HG03280 (cell line): ENCODE results near the gene RASSF1.

Experiments
- ATAC-seq: cut with Tn5 transposase; IDR thresholded peaks from one replicate; pipeline ENCODE4 v1.9.1; 2021; ENCODE audit warnings: mild to moderate bottlenecking, moderate library complexity; ENCODE audit not compliant: unreplicated experiment

Gene RASSF1

DNA sequence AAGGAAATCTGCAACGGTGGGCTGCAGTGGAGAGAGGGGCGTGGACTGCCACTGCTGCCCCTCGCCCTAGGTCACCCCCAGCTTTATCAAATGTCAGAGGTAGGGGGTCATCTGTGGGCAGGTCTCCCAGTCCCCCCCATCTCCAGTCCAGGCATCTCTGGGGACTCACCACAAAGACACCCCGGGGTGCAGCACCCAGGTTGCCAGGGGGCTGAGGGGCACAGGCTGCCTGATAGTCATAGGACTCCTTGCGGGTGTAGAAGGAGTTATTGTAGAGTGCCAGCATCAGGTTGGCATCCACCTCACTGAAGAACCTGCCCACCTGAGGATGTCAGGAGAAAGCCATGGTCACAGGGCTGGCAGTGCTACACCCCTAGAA is 25.2 kb upstream of the RASSF1 start:
- ATAC-seq: no peak

DNA sequence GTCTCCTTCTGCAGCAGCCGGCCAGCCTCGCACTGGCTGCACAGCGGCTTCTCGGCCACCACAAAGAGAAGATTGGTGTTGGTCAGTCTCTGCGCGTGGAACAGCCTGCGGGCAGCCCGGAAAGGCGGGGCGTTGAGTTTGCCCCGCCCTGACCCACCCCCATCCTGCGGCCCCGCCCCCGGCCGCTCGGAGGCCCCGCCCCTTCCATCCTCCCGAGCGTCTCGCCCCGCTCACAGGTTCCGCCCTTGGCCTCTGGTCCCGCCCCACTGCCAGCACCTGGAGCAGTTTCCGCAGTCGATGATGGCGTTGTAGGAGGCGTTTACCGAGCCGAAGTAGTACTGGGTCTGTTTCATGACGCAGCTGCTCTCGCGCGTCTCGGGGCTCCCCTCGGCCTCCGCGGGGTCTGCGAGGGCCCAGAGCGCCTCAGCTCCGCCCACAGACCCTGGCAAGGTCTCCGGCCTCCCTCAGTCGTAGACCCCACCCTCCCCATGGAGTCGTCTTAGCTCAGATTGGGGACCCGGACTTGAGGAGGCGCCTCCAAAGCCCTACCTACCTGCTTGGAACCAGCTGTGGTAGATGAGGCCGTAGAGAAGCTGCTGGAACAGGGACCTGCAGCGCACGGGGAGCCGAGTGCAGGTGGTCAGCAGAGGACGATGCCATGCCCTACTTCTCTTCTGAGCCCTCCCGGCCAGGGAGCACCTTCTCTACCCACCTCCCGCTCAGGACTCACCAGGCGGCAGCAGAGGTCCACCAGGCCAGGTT is 24.6 kb upstream of the RASSF1 start:
- peak; percentile 91 for ATAC-seq

DNA sequence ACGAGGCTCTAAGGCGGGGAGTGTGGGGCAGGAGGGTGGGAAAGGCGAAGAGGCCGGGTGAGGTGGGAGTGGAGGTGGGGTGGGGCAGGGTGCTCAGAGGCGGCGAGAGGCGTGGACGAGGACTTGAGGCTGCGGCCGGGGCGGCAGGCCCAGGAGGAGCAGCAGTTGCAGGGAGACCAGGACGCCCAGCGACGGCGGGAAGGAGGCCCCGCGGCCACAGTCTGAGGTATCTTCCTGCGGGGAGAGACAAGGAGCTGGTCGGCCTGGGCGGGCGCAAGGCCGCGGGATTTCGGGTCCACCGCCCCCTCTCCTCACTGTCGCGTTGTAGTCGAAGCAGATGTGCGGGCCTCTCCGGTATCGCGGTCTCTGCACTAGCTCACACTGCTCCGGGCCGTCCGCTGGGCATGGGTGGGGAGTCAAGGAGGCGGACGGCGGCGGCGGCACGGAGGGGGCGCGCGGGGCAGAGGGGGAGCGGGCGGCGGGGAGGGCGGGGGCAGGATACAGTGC is 24.0 kb upstream of the RASSF1 start:
- ATAC-seq: no peak

DNA sequence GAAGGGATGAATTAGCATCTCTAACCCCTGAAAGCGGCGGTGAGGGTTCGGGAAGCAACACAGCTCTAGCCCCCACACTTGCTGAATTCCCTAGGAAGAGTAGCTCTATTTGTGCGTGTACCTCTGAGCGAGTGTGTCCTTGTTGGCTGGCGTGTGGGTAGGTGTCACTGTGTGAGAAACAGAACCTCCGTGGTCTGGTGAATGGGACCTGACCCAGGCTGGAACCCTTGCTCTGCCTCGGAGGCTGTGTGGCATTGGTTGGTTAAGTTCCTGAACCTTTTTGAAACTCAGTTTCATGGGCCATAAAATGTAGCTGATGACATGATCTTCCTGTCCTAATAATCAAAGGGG is 19.1 kb upstream of the RASSF1 start:
- ATAC-seq: peak; percentile 15

DNA sequence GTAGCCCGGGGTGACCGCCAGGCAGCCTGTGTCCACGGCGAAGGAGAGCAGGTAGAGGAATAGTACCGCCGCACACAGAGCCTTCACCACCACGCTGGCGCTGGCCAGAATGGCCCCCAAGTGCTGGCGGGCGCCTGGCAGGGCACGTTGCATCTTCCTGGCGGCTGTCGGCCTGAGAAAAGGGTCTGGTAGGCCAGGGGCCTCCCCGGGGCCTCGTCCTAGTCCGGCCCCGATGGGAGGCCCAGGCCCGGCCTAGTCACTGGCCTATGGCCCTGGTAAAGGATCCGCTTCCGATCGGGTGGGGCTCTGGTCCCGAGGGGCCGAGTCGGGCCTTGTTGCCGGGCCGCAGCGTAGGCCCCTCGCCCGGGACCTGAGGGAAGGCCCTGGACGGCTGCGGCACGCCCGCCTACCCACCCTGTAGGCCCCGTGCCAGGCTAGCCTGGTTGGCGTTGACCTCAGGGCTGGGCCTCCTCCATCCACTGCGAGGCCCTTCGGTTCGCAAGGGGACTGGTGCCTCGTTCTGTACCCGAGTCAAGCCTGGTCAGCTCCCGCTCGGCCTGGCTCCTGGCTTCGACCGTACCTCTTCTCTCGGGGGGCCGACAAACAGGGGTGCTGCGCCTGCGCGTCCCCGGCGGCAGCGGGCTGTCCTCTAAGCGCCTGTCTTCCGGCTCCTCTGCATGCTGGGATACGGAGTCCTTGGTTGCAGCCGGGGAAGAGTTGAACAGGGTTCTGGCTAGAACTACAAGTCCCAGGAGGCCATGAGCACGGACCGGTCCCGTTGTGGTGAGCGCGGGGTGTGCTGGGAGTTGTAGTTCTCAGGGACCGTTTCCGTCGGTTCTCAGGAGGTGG is 18.5 kb upstream of the RASSF1 start, which contains the start of gene TMEM115:
TMEM115 (minus strand) TSS at position 611 of the 849 bp plus-strand sequence; CDS start at position 153, 458 bp downstream.
- ATAC-seq: peak; percentile 98

DNA sequence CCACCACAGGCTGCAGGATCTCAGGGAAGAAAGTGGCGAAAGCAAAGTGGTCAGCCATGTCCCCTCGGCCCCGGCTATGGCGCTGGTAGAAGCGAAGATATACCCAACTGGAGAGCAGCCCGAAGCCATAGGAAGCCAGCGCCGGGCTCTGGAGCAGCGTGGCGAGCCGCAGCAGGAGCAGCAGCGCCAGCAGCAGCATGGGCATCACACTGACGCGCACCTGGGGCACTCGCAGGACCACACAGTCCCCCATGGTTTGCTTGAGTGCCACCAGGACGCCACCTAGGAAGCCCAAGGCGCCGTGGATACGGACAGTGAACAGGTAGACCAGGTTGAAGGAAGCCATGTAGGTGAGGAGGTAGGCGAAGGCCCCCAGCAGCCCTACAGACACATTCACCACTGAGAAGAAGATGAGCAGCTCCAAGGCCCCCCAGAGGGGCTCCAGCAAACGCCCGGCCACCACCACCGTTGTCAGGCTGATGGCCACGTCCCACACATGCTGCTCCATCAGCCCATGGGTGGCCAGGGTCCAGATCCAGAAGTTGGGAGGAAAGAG is 17.8 kb upstream of the RASSF1 start:
- ATAC-seq: no peak

DNA sequence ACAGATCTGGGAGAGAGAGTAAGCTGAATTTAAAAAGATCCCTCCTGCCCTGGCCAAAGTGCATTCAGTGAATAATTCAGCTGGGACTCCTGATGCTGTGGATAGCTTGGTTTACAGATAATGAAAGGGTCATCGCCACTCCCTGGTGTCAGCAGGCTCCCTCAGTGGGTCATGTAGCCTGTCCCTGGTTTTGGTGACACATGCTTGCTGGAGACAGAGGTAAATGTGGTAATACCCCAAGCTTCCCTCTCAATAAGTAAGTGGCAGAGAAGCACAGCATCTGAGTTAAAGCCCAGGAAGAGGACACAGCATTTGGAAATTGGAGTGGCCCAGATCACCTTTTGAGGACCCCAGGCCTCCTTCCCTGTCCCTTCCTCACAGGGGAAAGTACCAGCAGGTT is 16.8 kb upstream of the RASSF1 start:
- no peak for ATAC-seq

DNA sequence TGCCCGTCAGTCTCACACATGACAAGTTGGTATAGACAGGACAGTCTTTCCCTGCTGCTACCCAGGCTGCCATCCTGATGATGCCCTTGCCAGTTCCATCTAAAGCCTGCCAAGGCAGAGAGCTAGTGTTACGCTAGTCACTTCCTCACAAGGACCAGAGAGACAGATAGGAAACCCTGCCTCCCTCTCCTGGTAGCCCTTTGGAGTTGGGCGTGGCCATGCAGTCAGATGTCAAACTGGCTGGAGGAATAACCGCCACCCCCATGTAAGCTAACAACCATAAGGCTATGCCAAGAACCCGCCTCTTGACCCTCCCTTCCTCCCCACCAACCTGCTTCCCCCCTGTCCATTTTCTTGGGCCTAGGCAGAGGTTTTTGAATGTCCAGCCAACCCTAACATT is 15.9 kb upstream of the RASSF1 start:
- no peak for ATAC-seq

DNA sequence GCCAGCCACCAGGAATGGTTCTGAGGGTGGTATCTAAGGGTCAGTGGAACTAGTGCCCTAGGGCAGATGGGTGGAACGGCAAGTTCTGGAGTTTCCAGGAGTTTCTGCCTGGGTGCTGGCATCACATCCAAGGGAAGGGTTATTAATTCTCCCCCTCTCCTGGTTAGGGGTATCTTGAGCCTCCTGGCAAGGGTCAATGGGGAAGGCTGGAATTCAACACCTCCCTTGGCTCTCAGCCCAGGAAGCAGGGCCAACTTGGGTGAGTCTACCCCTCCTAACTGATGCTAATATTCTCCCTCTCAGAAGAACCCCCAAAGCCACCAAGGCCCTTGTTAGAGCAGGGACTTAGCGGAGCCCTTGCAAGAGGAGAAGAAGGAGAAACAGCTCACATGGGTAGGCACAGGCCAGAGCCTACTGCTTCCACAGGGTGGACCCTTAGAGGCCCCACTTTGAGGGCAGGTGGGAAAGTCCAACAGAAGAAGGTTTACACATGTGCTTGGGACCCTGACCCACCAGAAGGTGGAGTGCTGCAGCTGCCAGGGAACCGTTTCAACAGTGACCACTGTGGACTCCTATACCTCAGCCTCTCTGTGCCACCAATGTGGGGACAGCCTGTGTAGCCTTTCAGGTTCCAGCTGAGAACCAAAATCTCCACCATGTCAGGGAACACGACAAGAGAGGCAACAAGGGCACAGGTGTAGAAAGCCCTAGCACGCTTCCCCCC is 15.4 kb upstream of the RASSF1 start:
- no peak for ATAC-seq

DNA sequence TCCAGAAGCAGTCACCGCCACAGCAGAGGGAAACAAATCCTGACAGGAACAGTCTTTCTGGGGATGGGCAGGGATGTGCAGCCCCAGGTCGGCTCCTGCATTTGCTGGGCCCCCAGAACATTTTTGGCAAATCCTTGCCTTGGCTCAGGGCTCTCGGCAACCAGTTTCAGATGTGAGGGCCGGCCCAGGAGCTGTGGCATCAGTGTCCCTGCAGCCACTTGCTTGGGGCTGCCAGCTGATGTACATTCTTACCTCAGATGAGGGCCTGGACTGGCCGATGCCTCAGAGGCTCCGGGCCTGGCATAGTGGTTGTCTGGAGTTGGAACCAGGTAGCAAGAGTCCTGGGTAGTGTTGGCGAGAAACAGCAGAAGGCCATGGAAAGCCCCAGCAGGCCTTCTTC is 14.2 kb upstream of the RASSF1 start:
- ATAC-seq: no peak

DNA sequence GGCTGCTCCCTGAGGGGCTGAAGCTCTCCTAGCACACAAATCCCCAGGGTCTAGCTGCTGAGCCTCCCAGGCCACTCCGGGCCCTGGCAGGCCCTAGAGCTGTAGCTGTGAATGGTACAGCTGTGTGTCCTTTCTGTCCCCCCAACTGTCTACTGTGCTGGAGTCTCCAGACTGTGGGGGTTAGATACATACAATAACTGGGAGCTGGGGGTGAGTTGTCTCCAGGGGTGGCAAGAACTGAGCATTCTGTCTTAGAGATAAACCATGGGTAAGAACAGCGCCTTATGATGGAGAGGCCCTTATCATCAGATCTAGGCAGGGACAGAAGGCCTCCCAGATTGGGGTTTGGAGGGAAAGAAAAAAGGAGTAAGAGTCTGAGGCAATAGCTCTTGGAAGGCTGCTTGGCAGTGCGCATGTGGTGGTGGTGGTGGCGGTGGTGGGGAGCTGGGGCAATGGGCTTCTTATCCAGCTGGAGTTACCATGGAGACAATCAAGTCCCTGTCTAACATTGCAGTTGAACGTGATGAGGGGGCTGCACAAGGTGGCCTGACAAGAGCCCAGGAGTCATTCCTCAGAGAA is 13.6 kb upstream of the RASSF1 start:
- ATAC-seq: no peak

DNA sequence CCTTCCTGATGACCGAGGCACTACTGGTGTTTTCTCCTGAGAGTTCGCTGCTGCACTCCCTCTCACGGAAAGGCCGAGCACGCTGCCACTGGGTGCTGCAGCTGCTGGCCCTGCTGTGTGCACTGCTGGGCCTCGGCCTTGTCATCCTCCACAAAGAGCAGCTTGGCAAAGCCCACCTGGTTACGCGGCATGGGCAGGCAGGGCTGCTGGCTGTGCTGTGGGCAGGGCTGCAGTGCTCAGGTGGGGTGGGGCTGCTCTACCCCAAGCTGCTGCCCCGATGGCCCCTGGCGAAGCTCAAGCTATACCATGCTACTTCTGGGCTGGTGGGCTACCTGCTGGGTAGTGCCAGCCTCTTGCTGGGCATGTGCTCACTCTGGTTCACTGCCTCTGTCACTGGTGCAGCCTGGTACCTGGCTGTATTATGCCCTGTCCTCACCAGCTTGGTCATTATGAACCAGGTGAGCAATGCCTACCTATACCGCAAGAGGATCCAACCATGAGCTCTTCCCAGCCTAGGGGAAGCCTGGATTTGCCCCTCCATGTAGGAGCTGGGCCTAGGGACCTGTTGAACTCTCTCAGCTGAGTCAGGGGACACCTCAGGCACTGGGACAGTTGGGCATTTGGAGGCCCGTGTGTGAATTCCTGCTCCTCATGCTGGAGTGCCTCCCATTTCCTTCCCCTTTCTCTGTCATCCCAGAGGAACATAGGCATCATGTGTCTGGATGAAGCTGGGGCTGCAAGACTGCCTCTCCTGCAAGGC is 12.8 kb upstream of the RASSF1 start:
- no peak for ATAC-seq

DNA sequence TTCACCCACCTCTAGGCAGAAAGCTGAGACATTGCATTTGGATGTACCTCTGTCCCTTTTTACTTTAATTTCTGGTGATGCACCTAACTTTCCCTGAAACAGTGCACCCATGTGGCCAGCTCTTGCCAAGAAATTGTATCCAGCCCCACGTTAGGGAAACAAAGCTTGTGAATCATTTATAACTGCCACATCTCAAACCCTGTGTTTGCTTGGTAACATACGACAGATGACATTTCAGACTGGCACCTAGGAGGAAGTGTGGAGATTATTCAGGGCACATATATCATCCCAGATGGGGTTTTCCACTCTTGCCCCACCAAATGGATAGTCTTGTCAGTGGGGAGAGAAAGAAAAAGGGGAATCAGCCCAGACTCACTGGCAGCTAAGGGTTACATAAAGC is 12.1 kb upstream of the RASSF1 start:
- ATAC-seq: no peak

DNA sequence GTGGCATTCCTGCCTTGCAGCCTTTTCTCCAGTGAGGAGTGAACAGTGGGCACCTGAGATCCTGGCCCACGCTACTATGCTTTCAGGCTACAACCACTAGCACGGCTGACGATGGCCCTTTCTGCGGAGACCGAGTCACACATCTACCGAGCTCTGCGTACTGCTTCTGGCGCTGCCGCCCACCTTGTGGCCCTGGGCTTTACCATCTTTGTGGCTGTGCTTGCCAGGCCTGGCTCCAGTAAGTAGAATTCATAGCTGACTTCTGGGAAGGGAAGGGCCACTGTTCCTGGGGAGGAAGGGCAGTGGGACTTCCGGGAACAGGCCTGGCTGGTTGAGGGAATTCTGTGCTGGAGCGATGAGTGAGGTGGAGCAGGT is 10.7 kb upstream of the RASSF1 start:
- ATAC-seq: no peak

DNA sequence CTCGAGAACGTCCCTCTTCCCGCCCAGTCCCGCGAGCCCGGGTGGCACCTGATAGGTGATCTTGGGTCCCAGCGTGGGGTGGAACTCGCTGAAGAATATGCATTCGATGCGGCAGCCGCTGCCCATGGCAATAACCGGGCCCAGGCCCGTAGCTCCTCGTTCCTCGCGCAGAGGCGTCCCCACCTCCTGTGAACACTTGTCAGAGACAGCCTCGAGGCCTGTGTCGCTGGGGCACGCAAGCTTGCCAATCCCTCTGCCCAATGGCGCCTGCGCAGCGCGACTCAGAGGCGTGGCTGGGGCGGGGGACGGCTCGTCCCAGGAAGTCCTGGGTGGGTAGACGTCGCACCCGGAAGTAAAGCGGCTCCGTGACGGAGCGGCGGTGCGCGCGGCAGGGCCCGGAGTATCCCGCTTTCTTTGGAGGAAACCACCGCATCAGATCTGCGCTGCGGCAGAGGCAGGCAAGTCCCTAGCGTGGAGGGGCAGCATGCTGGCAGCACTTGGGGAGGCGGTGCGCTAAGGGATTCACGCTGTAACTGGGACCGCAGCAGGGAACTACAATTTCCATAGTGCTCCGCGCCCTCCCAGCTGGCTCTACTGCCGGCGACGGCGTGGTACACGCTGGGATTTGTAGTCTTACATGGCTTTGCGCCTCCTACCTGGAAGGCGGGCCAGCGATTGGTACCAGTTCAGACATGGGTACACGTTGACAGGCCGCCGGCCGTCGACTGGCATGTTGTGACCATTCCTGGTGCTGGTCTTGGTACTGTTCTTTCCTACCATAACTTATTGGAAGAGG is 10.1 kb upstream of the RASSF1 start, which contains the start of the genes CYB561D2 and NPRL2:
CYB561D2 (plus strand) TSS at position 336 of the 796 bp plus-strand sequence. CDS start 572 bp downstream, outside the sequence.
NPRL2 (minus strand) TSS at position 249 of the 796 bp plus-strand sequence; CDS start at position 126, 123 bp downstream.
- peak; percentile 85 for ATAC-seq

DNA sequence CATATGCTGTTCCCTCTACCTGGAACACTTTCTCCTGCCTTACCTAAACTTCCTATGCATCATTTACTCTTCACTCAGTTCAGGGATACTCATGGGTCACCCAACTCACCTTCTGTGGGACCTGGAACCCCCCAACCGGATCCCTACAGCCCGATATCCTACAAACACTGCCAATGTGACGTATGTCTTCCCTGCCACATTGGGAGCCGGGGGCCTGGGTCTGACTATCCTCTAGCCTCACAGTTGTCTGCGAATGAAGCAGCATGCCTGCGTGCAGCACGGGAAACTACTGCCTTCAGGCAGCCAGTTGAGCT is 9.5 kb upstream of the RASSF1 start:
- no peak for ATAC-seq

DNA sequence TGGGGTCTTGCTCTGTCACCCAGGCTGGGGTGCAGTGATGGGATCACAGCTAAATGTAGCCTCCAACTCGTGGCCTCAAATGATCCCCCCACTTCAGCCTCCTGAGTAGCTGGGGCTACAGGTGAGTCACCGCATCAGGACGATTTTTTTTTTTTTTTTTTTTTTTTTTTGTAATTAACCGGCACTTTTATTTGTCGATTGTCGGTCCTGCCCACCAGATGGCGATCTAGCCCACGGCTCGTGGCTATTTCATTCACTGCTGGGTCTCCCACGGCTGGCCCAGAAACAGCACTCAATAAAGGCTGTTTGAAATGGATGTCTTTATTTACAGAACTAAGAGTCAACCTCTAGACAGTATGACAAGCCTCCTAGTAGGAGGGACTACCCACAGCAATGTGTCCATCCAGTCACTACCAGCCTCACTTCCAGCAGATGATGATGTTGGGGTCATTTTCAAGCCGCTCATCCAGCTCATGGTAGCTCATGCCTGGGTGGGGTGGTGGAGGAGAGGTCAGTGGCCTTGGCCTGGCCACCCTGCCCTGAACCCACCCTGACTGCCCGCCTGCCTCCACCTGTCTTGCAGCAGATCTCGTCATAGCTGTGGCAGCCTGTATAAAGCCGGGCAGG is 6.7 kb upstream of the RASSF1 start:
- no peak for ATAC-seq

DNA sequence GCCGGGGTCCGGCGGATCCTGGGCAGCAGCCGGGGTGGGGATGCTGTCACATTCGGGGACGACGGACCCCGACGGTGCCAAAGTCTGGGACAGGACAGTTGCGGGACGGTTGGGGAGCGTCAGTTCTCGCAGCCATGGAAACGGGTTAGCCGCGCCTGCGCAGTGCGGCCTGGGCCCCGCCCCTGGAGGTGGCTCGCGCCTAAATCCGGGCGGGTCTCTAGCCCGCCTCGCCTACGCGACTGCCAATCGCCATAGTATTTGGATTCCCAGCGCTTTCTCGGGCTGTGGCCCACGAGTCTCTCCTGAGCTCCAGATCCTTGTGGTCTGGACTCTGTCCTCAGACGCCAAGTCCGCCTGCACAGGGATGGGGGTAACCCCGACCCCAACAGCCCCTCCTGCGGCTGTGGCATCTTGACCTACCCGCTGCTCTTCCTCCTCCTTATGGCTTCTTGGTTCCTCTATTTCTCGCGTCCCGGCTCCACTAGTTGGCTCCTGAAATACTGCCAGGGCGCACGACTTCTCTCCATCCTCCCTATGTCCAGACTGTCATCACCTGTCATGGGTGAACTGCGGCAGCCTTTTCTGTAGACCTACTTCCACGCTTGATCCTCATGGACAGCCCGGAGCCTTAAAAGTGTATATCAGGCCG is 5.1 kb upstream of the RASSF1 start, which contains the start of gene ZMYND10:
ZMYND10 (minus strand) TSS at position 147 of the 649 bp plus-strand sequence. CDS start 153 bp downstream, outside the sequence.
- no peak for ATAC-seq
